ENCODE measurements around the gene KIAA0513.

KIAA0513 gene

DNA sequence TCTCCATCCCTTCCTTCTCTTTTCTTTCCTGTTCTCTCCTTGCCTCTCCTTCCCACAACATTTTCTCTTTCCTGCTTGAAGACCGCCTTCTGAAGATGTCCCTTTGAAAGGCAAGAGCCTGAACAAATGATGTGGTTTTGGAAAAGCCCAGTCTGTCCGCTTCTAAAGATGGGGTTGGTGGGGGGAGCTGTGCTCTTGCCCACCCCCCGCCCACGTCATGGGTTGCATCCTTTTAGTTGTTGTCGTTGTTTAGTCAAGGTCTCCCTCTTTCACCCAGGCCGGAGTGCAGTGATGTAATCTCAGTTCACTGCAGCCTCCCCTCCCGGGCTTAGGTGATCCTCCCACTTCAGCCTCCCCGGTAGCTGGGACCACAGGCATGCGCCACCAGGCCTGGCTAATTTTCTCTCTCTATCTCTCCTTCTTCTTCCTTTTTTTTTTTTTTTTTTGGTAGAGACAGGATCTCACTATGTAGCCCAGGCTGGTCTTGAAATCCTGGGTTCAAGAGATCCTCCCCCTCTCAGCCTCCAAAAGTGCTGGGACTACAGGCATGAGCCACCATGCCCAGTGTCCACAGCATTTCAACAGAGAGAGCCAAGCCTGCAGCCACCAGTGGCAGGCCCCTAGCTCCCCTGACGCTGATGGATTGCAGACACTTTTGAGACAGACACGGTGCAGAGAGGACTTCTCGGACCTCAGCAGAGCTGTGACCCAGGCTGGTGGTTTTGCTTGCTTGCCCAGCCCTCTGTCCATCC, 110.7 kb downstream of the KIAA0513 start:
- DNase-seq: no peak

DNA sequence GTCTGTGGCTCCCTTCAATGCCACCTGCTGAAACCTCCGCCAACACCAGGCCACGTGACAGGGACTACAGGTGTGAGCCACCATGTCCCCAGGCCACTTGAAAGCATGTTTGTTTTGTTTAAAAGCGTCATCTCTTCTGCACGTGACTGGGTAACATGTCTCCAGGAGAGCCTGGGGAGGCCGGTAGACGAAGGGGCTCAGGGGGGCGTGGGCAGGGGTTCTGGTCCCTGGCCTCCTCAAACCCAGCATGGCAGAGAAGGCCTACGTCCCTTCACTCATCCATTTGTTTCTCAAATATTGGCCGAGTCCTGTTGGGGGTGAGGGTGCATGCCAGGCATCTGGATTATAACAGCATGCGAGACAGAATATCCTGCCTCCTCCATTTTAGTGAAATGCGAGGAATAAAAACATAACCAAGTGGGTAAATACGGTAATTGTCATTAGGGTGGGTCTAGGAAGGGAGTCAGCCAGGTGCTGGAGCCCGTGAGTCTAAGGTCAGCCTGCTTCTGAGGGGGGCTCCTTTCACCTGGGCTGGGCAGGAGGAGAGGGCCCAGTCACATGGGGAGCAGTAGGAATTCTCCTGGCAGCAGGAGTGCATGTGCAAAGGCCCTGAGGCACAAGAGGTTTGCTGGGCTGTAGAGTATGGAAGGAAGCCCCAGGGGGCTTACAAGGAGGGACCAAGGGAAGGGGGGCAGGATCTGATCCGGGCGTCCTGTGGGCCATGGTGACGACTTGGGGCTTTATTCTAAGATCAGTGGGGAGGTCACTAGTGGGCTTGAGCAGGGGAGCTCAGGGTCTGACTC, 111.4 kb downstream of the KIAA0513 start:
- no peak for DNase-seq

DNA sequence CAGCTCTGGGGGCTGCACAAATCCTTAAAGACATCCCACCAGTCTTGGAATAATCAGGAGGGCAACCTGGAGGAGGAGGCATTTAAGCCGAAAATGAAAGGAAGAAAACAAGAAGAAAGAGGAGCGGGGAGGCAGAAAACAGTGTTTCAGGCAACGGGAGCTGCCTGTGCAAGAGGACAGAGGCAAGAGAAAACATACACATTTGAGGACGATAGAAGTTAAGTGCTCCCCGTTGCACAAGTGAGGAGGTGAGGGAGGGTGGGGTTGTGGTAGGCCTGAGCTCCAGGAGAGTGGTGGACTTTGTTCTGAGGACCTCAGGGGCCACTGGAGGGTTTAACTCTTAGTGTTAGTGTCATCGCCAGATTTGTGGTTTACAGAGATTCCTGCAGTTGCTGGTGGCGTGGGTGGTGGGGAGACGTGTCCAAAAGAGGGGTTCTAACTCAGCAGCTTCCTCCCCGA, 112.3 kb downstream of the KIAA0513 start:
- no peak for DNase-seq

DNA sequence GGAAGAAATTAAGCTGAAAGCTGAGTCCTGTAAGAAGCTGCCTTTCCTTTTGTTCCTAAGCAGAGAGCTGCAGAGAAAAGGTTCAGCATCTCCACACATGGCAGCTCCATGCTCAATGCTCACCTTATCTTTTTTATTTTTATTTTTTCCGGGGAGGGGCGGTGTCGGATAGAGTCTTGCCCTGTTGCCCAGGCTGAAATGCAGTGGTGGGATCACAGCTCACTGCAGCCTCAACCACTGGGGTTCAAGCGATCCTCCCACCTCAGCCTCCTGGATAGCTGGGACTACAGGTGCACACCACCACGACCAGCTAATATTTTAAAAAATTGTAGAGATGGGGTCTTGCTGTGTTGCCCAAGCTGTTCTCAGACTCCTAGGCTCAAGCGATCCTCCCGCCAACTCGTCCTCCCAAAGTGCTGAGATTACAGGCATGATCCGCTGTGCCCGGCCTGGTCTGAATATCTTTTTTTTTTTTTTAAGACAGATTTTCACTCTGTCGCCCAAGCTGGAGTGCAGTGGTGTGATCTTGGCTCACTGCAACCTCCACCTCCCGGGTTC, 112.9 kb downstream of the KIAA0513 start:
- DNase-seq: no peak

- no peak for DNase-seq
These were observed 114.0 kb downstream of the KIAA0513 start for GRCh38 chr16:85141491-85142128.

GRCh38 chr16:85142129-85142513, 114.5 kb downstream of the KIAA0513 start:
- no peak for DNase-seq

DNA sequence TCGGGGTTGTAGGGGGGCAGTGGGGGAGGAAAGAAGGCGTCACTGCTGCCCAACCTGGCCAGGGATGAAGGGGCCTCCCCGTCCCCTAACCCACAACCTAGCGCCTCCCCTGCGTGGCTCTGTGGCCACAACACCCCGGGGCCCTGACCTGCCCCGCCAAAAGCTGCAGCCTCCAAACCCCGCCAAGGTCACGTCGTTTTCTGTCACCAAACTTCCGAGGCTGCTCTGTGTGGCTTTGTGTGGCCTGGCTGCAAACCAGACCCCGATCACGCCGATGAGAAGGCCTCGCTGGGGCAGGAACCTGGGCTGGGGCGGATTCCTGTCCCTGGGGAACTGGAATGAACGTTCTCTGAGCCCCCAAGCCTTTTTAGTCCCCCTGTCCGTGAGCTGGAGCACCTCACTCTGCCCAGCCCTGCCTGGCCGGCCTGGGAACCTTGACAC, 115.2 kb downstream of the KIAA0513 start:
- DNase-seq: no peak
